Esophagus (tissue), 2 donors: Measurements from ENCODE around the gene NOXA1. TPM values are rescaled to one million over a fixed set of nuclear protein-coding genes. Genes with fewer than 3 reads are reported as not detected.

Source experiments
- polyA plus RNA-seq, 2 donors: library from polyadenylated mRNA; stranded (reverse); fragments of 200-250 nt; gene quantifications; one replicate each; pipeline ENCODE4 v1.2.3, GENCODE V29; 2013
- donor health status: healthy with polysubstance abuse.
- donor health status: Bipolar disorder and iron deficiency.

NOXA1 gene
- polyA plus RNA-seq, 2 donors: 6.5 to 14.3 TPM

Other genes with a start within 250 kb of the NOXA1 start
- gene ANAPC2, start 234.8 kb upstream of the NOXA1 start, polyA plus RNA-seq: 10 to 100 TPM; 27.7 to 47.3 TPM
- gene SSNA1, start 234.7 kb upstream of the NOXA1 start, polyA plus RNA-seq: 100 to 1,000 TPM; 104 TPM
- gene TPRN, start 222.7 kb upstream of the NOXA1 start, polyA plus RNA-seq: 10 to 100 TPM; 12.8 to 19.9 TPM
- 10 to 100 TPM; 21.6 to 27.5 TPM for gene TMEM203, start 217.7 kb upstream of the NOXA1 start, polyA plus RNA-seq
- 10 to 100 TPM in 1 of 2 donors, 1 to 10 TPM in 1; 5.7 to 12.2 TPM for gene NDOR1, start 217.7 kb upstream of the NOXA1 start, polyA plus RNA-seq
- gene RNF208, start 201.2 kb upstream of the NOXA1 start, polyA plus RNA-seq: 10 to 100 TPM; 13.3 to 28.5 TPM
- gene CYSRT1, start 198.2 kb upstream of the NOXA1 start, polyA plus RNA-seq: 100 to 1,000 TPM; 334 to 342 TPM
- gene RNF224, start 195.9 kb upstream of the NOXA1 start, polyA plus RNA-seq: 1 to 10 TPM; 3.7 to 5.5 TPM
- gene SLC34A3, start 192.5 kb upstream of the NOXA1 start, polyA plus RNA-seq: 1 to 10 TPM; 1.3 to 1.6 TPM
- gene TUBB4B, start 182.1 kb upstream of the NOXA1 start, polyA plus RNA-seq: 100 to 1,000 TPM; 415 to 578 TPM
- not detected for gene STPG3, start 172.1 kb upstream of the NOXA1 start, polyA plus RNA-seq
- 10 to 100 TPM; 31.7 to 34.7 TPM for gene NELFB, start 168.1 kb upstream of the NOXA1 start, polyA plus RNA-seq
- 1 to 10 TPM; 1.5 to 4.3 TPM for gene TOR4A, start 145.7 kb upstream of the NOXA1 start, polyA plus RNA-seq
- gene NRARP, start 121.1 kb upstream of the NOXA1 start, polyA plus RNA-seq: 1 to 10 TPM; 1.6 to 7.8 TPM
- 10 to 100 TPM in 1 of 2 donors, 1 to 10 TPM in 1; 9.7 to 20.8 TPM for gene EXD3, start 231 bp upstream of the NOXA1 start, polyA plus RNA-seq
- under 1 TPM; 0.04 to 0.05 TPM for gene ENTPD8, start 18.0 kb downstream of the NOXA1 start, polyA plus RNA-seq
- 10 to 100 TPM; 20.7 to 26.1 TPM for gene NSMF, start 35.9 kb downstream of the NOXA1 start, polyA plus RNA-seq
- 1 to 10 TPM; 2.3 to 3.9 TPM for gene PNPLA7, start 127.0 kb downstream of the NOXA1 start, polyA plus RNA-seq
- gene MRPL41, start 128.5 kb downstream of the NOXA1 start, polyA plus RNA-seq: 10 to 100 TPM; 49.3 to 53.0 TPM
- gene DPH7, start 155.5 kb downstream of the NOXA1 start, polyA plus RNA-seq: 10 to 100 TPM; 20.5 to 36.0 TPM
- 10 to 100 TPM; 25.9 to 33.2 TPM for gene ZMYND19, start 167.1 kb downstream of the NOXA1 start, polyA plus RNA-seq
- gene ARRDC1, start 182.3 kb downstream of the NOXA1 start, polyA plus RNA-seq: 100 to 1,000 TPM in 1 of 2 donors, 10 to 100 TPM in 1; 68.5 to 207 TPM
- gene EHMT1, start 195.6 kb downstream of the NOXA1 start, polyA plus RNA-seq: 10 to 100 TPM; 26.6 to 42.3 TPM